ENCODE results near the gene PARP3. TPM values are rescaled to one million over a fixed set of nuclear protein-coding genes. Genes with fewer than 3 reads are reported as not detected.

The PARP3 gene
- total and polyA plus RNA-seq, 2 of the 8 experiments (the other 6 are each of a cell fraction or from before 2014, with no cell fraction given): 1.3 to 1.6 TPM

DNA sequence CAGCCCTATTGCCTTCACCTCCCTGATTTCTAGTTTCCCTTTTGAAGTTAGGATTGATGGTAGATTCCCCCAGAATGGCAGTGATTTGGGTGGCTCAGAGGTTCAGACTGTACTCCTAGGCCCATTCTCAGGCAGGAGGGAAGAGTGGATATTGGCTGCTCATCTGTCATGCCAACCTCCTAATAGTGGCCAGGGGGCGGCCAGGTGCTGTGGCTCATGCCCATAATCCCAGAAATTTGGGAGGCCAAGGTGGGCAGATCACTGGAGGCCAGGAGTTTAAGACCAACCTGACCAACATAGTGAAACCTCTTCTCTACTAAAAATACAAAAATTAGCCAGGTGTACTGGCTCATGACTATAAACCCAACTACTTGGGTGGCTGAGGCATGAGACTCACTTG is 11.7 kb upstream of the PARP3 start:
- Histone ChIP-seq H3K4me2 (ENCODE audit: insufficient read depth in 1 of 2, low read depth in 2 of 2, low read length in 2 of 2) (no peak overlapping the region), H2BK15ac (ENCODE audit: low read length) (no peak overlapping the region), H3K23me2 (ENCODE audit: low read depth, low read length) (no peaks in the 10 kb centered on the region), H3K9me3 (ENCODE audit: insufficient read depth in 2 of 2, low read depth in 1 of 2, low read length in 1 of 2) (no peaks in the 10 kb centered on the region), H3K27me3 (replicated peaks in 1 of 4; ENCODE audit: control insufficient read depth in 3 of 4, extremely low read depth in 1 of 4, insufficient read depth in 3 of 4, low read length in 3 of 4) (no peaks in the 10 kb centered on the region), H4K20me1 (replicated peaks in 1 of 2; ENCODE audit: control insufficient read depth in 1 of 2, insufficient read depth in 2 of 2, low read length in 2 of 2) (peaks cover 0 to 16% of the 10 kb centered on the region in 2 experiments), H2AFZ (ENCODE audit: low read length) (no peak overlapping the region), H4K8ac (ENCODE audit: extremely low read depth, insufficient read depth, low read length) (no peak overlapping the region), H2AK5ac (ENCODE audit: low read depth, low read length) (no peak overlapping the region), H3K14ac (ENCODE audit: insufficient read length) (no peak overlapping the region), H3K56ac (replicated peaks; ENCODE audit: insufficient read length, low read depth, low read length) (no peak overlapping the region), H3K4me3 (ENCODE audit: extremely low read depth in 1 of 4, insufficient read depth in 2 of 4, low read depth in 3 of 4, low read length in 4 of 4) (no peak overlapping the region), H2BK20ac (ENCODE audit: low read length) (no peak overlapping the region), H3K27ac (ENCODE audit: low read depth, low read length) (no peak overlapping the region), H3K4me1 (replicated peaks in 1 of 4; ENCODE audit: control insufficient read depth in 3 of 4, insufficient read depth in 4 of 4, low read length in 3 of 4) (no peaks in the 10 kb centered on the region), H3K4ac (replicated peaks; ENCODE audit: insufficient read length, low read depth, low read length) (no peak overlapping the region), H4K5ac (ENCODE audit: insufficient read length, low read depth, low read length) (no peak overlapping the region), H3K23ac (ENCODE audit: insufficient read length) (no peak overlapping the region), H3K18ac (ENCODE audit: extremely low read depth, low read length) (no peak overlapping the region), H3K79me2 (ENCODE audit: control insufficient read depth in 1 of 2, insufficient read depth in 2 of 2, low read length in 2 of 2) (no peaks in the 10 kb centered on the region), H4K91ac (replicated peaks; ENCODE audit: insufficient read length, low read length) (no peak overlapping the region), H2BK120ac (replicated peaks; ENCODE audit: low read depth, low read length) (no peak overlapping the region), H3K36me3 (ENCODE audit: control insufficient read depth in 2 of 4, insufficient read depth in 4 of 4, low read length in 3 of 4) (peaks cover 14 to 26% (median 23%) of the 10 kb centered on the region in 4 experiments; a peak in 7 of 8 replicates), H2BK5ac (ENCODE audit: low read depth, low read length) (no peak overlapping the region), H3K79me1 (ENCODE audit: low read depth, low read length) (no peaks in the 10 kb centered on the region), H3K9ac (replicated peaks in 1 of 4; ENCODE audit: extremely low read depth in 1 of 4, low read depth in 3 of 4, low read length in 3 of 4) (no peak overlapping the region), H2BK12ac (ENCODE audit: low read depth, low read length) (no peak overlapping the region)
- WGBS, 2 experiments (ENCODE audit: extremely low coverage in 1 of 2, insufficient coverage in 1 of 2, insufficient read length in 1 of 2, insufficient replicate concordance in 2 of 2, low coverage in 1 of 2, low lambda C conversion rate in 2 of 2, missing lambda C conversion rate in 1 of 2): 92% methylated on average over 1 of the region's 1 CpG; no CpG with 5 or more reads in 1 of the 2 experiments
- ChIA-PET POLR2A (ENCODE audit: partially characterized antibody) (interaction anchor here (1.7 kb wide), 2 partner anchors 10 to 39 kb away, joined by 4 read pairs; no protein-coding TSS in a partner anchor), CTCF (ENCODE audit: partially characterized antibody) (no interaction called here)
- DNase-seq (ENCODE audit: low read depth in 1 of 2, low spot score in 2 of 2) (no peak), FAIRE-seq (no peak)
- TF ChIP-seq RAD21 (IDR thresholded peaks at IDR 0.05 in 1 of 2, conservative IDR thresholded peaks at IDR 0.05 in 1 of 2; ENCODE audit: low read depth in 2 of 2, low read length in 2 of 2) (no peak), SP1 (IDR thresholded peaks at IDR 0.05; ENCODE audit: low read depth, low read length) (no peak)
